NOMO-1 treated with DMSO at 0.1 percent for 48 hours (cell line): Measurements from ENCODE around the gene SND1.

Experiments
- DNase-seq: peaks from one replicate; lab custom pipeline; 2025; ENCODE audit not compliant: unreplicated experiment; lab: John Stamatoyannopoulos, UW

SND1 gene

DNA sequence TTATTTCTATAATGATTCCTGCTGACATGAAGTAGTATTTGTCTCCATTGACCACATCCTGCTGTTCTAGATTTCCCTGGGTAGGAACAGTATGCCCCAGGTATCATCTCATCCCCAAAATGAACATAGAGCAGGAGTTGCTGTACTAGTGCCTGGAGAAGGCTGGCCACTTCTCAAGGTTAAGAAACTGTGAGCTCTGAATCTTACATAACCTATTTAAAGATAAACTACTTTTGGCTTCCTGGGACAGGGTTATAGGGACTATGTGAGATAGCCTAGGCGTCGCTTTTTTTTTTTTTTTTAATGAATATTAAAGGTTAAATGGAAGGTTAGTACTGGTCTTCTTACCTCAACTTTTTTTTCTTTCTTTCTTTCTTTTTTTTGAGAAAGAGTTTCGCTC lies 276.2 kb downstream of the SND1 start:
- no peak for DNase-seq

DNA sequence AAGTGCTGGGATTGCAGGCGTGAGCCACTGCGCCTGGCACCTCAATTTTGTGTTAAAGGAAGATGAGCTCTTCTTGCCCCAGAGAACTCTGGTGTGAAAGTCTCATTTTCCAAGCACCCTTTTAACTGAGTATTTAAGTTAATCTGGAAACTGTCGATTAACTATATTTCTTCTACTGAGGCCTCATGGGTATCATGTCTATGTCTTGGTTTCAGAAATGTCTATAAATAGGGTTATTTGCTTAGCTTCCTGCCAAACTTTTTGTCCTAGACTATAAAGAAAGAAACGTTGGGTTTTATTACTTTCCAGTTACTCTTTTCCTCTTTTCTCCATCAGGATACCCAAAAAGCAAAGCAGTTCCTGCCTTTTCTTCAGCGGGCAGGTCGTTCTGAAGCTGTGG lies 276.9 kb downstream of the SND1 start:
- no peak for DNase-seq

- DNase-seq: no peak
Observed at GRCh38 chr7:127930341-127931328, 278.6 kb downstream of the SND1 start.

DNA sequence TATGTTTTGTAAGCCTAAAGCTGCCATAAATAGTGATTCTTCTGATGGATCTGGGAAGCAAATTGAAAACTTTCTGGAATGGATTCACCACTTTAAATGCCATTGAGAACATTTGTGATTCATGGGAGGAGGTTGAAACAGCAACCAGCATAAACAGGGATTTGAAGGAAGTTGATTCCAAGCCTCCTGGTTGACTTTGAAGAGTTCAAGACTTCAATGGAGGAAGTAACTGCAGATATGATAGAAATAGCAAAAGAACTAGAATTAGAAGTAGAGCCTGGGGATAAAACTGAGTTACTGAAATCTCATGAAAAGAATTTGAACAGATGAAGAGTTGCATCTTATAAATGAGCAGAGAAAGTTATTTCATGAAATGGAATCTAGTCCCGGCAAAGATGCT lies 280.1 kb downstream of the SND1 start:
- DNase-seq: no peak

GRCh38 chr7:127932496-127932895 lies 280.5 kb downstream of the SND1 start:
- DNase-seq: no peak

DNA sequence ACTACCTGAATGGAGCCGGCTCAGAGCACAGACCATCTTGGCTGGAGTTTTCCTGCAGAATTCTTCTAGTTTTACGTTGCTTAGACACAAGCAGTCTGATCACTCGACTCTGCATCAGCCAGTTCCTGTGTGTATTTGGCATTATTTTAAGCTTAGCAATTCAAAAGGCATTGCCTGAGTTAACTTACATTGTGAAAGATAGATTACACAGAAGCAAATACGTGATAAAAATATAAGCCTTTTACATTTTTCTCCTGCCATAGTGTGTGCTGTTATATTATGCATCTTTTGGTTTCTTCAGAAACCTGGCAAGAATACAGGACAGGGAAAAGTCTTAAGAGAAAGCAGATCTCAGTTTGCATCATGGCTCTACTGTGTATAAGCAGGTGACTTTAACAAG lies 281.2 kb downstream of the SND1 start:
- no peak for DNase-seq

DNA sequence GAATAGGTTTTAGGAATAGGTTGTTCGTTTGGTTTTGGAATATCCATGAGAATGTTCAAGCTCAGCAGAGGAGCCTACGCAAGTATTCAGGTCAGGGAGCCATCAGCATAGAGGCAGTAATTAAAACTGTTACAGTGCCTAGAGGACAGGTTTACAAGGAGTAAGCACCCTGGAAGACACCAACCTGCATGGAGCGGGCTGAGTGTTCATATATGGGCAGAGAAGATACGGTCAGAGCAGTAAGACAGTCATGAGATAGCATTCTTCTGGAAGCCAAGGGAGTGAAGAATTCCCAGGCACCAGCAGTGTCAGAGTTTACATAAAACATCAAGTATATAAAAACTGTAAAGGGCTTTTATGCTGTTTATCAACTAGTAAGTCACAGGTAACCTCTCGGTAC lies 282.7 kb downstream of the SND1 start:
- DNase-seq: no peak

- no peak for DNase-seq
Observed at GRCh38 chr7:127935847-127936376, 283.9 kb downstream of the SND1 start.

DNA sequence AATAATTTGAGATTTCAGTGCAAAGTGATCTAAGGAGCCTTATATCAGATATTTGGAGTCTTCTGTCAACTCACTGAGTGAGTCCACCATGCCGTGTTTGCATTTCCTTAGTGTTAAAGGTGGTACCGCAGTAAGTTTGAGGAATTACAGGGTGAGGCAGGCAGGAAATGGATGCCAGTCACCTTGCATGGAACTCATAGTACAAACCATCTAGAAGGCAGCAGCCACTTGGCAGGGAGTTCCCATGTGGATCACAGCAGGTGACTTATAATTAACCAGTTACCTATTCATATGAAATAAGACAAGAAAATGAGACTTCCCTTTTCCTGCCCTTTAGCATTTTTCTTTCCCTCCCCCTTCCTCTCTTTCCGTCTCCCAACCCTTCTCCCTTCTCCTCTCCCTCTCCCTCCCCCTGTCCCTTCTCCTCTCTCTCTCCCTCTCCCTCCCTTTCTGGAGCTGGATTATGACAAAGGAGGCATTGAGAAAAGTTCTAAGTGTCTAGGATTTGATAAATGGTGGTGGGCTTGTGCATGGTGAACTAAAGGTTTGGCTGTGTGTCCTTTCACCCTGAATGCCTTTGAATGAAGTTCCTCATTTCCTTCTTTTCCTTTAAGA lies 285.2 kb downstream of the SND1 start:
- no peak for DNase-seq

DNA sequence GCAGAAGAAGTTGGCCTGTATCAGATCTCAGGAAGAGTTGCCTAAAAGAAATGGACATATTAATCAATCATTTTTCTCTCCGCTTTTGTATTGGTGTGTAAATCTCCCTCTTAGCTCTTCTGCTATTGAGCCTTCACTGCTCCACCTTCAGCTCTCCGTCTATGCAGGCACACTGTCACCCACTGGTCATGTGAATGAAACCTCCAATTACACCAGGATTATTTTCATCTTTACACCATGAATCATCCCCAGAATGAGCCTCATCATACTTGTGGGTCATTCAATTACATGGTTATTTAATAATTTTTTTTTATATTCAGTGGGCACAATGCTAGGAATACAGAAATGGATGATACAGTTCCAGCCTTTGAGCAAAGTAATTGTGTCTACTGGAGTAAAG lies 286.6 kb downstream of the SND1 start:
- no peak for DNase-seq

DNA sequence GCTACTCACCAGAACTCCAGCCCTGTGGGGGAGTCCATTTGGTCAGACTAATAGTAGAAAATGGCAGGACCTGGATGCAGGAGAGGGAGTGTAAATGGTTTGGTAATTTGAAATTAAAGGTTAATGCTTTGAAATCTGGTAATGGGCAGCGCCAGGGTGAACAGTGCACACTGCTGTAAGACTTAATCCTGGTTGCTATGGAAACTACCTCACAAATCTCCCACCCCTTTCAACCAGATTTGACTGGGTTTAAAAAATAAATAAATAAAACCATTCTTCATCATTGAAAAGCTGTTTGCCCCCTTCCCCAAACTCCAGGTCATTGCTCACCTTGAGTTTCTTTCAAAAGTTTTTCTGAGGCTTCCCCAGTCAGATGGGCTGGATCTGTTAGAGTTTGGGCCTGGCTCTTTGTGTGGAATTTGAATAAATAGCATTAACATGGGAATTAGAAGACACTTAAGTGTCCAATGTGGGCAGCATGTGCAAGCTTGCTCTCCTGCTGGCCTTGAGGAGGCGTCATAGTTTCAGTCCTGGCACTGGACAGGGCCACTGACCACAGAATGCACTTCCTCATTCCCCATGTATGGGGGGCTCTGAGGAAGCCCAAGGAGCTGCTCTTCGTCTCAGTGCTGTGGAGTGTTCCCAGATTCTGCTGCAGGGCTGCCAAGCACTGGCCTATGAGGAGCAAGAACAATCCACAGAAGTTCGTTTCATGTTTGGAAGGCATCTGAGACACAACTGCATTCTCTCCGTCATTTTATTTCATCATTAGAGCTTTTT lies 288.6 kb downstream of the SND1 start:
- no peak for DNase-seq

- no peak for DNase-seq
Observed at GRCh38 chr7:127941476-127942210, 289.6 kb downstream of the SND1 start.

- no peak for DNase-seq
Observed at GRCh38 chr7:127943541-127944521, 291.8 kb downstream of the SND1 start.

DNA sequence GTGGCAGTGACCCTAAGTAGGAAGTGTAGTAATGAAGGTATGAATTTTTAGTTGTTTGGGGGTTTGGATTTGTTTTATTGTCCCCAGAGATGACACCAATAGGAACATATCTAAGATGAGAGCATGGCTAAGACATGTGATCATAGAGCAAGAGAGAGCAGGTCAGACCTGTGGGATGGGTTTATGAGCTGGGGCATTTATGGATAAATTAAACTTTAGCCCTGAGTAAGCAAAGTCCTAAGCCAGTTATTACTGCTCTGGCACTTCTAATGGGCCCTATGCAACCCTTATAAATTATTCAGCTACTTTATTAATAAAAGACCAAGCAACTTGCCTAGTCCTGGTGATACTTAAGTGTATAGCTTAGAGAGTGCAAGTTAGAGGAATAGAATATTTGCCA lies 294.1 kb downstream of the SND1 start:
- no peak for DNase-seq

DNA sequence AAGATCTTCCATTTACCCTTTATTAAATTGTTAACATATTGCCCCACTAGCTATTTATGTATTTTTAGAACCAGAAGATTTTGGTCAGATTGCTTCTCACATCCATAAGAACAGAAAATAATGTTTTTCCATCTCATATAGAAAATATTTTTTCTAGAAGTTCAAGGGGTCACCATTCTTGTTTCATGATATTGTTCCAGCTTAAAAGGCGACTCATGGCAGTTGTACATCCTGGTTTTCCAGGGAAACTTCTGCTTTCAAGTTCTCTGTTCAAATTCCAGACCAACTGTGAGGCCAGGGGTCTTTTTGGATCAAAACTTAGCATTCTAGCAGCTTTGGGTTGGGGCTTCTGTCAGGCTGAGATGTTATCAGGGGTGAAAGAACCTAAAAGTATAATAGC lies 294.9 kb downstream of the SND1 start:
- DNase-seq: no peak

DNA sequence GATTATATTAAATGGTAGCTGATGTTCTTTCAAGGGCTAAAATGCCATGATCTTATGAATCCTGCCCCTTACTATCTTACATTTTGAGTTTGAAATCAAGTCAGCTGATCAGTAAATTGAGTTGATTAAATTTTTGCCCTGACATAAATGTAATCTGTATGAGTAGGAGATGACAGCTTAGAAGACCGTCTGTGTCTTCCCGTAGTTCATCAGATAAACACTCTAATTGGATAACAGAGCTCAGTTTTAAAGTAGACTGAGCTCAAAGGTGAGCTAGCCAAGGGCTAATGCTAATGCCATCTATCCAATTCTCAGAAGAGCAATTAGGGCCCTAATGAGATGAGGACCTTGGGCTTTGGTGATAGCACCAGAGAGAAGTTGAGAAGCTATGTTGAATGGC lies 296.3 kb downstream of the SND1 start:
- no peak for DNase-seq

DNA sequence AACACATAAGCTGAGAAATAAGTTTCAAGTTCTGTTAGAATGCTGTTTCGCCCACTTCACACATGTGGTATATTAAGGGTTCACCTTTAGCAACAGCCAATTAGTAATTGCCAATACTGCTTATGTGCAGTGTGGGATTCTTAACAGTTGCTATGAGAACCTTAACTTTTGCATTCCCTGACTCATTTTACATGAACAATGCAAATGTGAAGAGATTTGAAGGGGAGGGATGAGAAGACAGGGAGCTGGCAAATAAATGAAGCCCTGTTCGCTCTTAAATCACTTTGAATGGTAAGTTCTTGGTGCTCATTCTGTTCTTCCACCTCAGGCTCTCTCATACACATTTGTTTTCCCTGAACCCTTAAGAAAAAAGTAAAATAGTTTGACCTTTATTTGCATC lies 296.9 kb downstream of the SND1 start:
- no peak for DNase-seq

GRCh38 chr7:127949769-127950222 lies 297.8 kb downstream of the SND1 start:
- no peak for DNase-seq

- DNase-seq: no peak
Observed at GRCh38 chr7:127950233-127950935, 298.4 kb downstream of the SND1 start.
